ENCODE data around the gene FXYD4. TPM values are rescaled to one million over a fixed set of nuclear protein-coding genes. Genes with fewer than 3 reads are reported as not detected.
"Not testable (repeated sequence)": the region's sequence is repeated elsewhere in the genome, so short reads cannot be mapped to it uniquely, and the experiment has no call there.

Gene FXYD4
- total RNA-seq, result not detected

DNA sequence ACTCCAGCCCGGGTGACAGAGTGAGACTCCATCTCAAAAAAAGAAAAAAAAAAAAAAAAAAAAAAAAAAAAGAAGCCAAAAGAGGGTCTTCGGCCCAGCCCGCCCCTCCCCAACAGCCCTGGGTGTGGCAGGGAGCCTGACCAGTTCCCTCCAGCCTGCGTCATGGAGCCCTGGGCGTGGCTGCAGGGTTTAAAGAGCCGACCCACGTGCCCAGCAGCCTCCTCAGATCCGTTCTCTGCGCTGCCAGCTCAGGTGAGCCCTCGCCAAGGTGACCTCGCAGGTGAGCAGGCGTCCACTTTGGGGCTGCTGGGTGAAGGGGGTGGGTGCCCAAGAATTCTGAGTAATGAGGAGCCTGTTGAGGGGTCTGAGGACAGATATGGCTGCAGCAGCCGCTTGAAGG, at the start of gene FXYD4:
Gene FXYD4 (plus strand): TSS at position 219 of the 400 bp plus-strand sequence. CDS start 2,111 bp downstream, outside the sequence.
- intact Hi-C loops (cut with DNase I), result no loop called here
- ATAC-seq (no peak), DNase-seq (ENCODE audit: low spot score) (no peak)

DNA sequence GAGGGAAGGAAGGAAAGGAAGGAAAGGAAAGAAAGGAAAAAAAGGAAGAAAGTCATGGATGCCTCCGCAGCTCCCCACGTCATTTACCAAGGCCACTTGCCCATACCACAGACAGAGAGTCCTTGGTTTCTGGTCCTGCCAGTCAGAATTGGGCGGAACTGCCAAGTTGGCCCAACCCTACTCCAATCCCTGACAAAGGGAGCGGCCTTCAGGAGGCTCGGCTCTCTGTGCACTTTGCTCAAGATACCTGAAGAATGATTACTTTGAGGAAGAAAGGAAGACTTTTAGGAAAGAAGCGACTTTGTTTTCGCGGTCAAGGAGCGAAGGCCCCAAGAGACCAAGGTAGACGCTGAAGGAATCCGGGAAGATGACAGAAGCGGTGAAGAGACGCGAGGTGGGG, 49.1 kb upstream of the FXYD4 start:
- intact Hi-C loops (cut with DNase I), result no loop called here
- peak; percentile 48 for ATAC-seq
- no peak for DNase-seq (ENCODE audit: low spot score)

DNA sequence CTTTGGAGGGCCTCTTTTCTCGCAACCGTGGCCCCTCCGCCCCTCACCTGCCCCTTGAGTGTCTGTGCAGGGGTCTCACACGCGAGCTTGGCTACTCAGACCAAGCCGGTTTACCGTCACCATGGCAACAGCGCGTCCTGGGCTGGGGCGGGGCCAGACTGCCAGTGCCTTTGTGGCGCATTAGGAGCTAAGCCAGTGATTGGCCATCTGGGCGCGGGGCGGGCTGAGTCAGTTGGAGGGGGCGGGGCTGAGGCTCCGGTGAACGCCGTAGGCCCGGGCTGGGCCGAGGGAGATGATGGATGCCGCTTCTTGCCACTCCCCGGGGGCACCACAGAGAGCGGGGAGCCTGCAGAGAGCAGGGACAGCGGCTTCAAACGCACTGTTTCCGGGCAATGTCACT, 48.7 kb upstream of the FXYD4 start:
- intact Hi-C loops (cut with DNase I), result no loop called here
- DNase-seq (ENCODE audit: low spot score), result peak; percentile 95
- ATAC-seq, result peak; percentile 99

DNA sequence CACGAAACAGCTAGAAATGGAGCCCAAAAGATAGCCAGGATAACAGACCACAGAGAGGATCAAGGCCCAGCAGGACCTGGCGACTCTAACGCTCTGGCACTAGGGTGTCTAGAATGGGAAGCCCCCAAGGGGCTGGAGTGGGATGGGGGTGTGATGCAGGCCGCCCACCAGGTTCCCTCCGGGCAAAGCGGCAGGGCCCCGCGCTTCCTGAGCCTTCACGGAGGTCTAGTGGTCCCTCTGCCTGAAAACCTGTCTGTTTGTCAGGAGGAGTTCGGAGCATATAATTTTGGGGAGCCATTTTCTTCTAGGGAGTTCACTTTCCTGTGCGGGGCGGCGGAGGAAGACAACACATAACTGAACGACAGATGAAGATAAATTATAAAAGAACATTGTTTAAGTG, 48.2 kb upstream of the FXYD4 start:
- no peak for DNase-seq (ENCODE audit: low spot score)
- ATAC-seq, result peak; percentile 12
- intact Hi-C loops (cut with DNase I), result no loop called here

- ATAC-seq, result no peak
- DNase-seq (ENCODE audit: low spot score), result no peak
- intact Hi-C loops (cut with DNase I), result no loop called here
Observed at GRCh38 chr10:43324876-43325275, 46.6 kb upstream of the FXYD4 start.

DNA sequence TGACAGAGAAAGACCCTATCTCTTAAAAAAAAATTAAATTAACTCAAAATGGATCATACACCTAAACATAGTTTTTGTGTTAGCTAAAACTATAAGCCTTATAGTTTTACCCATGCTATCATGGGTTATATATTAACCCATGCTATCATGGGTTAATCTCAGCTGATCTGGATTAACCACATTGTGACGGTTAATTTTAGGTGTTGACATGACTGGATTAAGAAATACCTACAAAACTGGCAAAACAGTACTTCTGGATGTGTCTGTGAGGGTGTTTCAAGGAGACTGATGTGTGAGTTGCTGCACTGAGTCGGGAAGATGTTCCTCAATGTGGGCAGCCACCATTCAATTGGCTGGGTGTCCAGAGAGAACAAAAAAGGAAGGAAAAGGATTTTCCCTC, 44.3 kb upstream of the FXYD4 start:
- DNase-seq (ENCODE audit: low spot score) (no peak), ATAC-seq (no peak)

DNA sequence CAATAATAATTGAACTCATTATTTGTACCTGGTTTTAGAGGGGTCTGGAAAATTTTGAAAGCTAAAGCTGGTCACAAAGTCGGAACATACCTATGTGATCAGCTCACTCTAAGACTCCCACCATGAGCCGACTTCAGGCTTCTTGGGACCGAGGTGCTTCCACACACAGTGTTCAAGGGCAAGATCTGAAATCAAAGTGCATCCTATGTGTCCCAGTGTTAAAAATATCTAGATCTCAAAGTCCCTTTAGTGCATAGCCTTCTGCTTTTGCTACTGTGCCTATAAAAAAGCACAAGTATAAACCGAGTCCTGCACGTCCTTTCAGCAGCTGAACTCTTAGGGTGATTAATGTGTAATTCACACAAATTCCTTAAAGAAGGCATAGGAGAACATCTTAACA, 43.5 kb upstream of the FXYD4 start:
- intact Hi-C loops (cut with DNase I), result no loop called here
- no peak for DNase-seq (ENCODE audit: low spot score)
- no peak for ATAC-seq

More for the DNA sequence above, 44.3 kb upstream of the FXYD4 start:
- intact Hi-C loops (cut with DNase I), result no loop called here

- DNase-seq (ENCODE audit: low spot score); ATAC-seq; intact Hi-C loops (cut with DNase I): not testable (repeated sequence)
Observed at GRCh38 chr10:43328810-43329209, 42.6 kb upstream of the FXYD4 start.

DNA sequence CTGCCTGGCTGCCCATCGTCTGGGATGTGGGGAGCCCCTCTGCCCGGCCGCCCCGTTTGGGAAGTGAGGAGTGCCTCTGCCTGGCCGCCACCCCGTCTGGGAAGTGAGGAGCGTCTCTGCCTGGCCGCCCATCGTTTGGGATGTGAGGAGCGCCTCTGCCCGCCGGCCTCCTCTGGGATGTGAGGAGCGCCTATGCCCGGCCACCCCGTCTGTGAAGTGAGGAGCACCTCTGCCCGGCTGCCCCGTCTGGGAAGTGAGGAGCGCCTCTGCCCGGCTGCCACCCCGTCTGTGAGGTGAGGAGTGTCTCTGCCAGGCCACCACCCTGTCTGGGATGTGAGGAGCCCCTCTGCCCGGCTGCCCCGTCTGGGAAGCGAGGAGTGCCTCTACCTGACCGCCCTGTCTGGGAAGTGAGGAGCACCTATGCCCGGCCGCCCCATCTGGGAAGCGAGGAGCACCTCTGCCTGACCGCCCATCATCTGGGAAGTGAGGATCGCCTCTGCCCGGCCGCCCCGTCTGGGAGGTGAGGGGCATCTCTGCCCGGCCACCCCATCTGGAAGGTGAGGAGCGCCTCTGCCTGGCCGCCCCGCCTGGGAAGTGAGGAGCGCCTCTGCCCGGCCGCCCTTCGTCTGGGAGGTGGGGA, 42.1 kb upstream of the FXYD4 start:
- DNase-seq (ENCODE audit: low spot score); ATAC-seq; intact Hi-C loops (cut with DNase I): not testable (repeated sequence)

DNA sequence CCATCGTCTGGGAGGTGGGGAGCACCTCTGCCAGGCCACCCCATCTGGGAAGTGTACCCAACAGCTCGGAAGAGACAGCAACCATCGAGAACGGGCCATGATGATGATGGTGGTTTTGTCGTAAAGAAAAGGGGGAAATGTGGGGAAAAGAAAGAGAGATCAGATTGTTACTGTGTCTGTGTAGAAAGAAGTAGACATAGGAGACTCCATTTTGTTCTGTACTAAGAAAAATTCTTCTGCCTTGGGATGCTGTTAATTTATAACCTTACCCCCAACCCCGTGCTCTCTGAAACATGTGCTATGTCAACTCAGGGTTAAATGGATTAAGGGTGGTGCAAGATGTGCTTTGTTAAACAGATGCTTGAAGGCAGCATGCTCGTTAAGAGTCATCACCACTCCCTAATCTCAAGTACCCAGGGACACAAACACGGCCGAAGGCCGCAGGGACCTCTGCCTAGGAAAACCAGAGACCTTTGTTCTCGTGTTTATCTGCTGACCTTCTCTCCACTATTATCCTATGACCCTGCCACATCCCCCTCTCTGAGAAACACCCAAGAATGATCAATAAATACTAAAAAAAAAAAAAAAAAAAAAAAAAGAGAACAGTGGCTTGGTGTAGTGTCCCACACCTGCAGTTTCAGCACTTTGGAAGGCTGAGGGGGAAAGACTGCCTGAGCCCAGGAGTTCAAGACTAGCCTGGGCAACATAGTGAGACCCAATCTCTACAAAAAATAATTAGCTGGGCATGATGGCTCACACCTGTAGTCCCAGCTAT, 41.2 kb upstream of the FXYD4 start:
- intact Hi-C loops (cut with DNase I); DNase-seq (ENCODE audit: low spot score); ATAC-seq: not testable (repeated sequence)

- ATAC-seq; intact Hi-C loops (cut with DNase I); DNase-seq (ENCODE audit: low spot score): not testable (repeated sequence)
Observed at GRCh38 chr10:43330824-43331127, 40.7 kb upstream of the FXYD4 start.

- DNase-seq (ENCODE audit: low spot score) (no peak), ATAC-seq (no peak)
- intact Hi-C loops (cut with DNase I), result no loop called here
Observed at GRCh38 chr10:43333653-43334052, 37.8 kb upstream of the FXYD4 start.

DNA sequence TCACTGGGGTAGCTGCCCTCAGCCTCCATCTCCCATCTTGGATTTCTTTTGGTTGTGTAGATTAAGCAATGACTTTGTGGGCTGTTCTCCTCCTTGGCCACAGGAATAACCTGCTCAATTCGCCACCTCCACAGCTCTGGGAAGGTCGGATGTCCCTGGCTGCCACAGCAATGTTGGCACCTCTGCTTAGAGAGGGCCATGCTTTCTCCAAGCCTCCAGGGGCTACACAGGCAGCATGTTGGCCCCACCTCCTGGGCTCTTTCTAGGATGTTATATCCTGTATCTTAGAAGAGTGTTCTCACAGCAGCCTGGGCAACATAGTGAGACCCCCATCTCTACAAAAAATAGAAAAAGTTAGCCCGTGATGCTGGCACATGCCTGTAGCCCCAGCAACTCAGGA, 35.4 kb upstream of the FXYD4 start:
- intact Hi-C loops (cut with DNase I), result no loop called here
- ATAC-seq (no peak), DNase-seq (ENCODE audit: low spot score) (no peak)

DNA sequence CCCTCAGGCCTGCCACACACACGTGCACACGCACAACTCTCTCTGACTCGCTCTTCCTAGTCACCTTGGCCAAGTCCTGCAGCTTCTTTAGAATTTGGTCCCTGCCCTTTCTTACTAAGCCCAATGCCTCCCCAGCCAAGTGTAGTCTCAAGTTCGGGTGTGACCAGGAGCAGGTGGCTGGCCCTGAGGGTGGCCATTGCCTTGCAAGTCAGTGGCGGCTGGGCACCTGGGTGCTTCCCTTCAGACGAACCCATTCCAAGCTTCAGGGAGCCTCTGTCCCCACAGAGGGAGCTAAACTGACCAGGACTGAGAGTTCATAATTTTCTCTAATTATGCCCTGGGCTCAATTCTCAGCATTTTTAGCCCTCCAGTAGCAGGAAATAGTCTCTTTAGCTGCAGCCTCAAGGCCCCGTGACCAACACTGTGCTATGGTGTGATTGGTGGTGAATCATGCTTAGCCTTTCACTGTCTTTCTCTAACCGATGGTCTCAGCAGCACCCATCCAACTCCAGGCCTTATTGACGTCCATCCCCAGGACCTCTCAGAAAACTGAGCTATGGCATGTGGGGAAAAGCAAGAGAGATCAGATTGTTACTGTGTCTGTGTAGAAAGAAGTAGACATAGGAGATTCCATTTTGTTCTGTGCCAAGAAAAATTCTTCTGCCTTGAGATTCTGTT, 34.7 kb upstream of the FXYD4 start:
- intact Hi-C loops (cut with DNase I), result no loop called here
- DNase-seq (ENCODE audit: low spot score) (no peak), ATAC-seq (no peak)

- intact Hi-C loops (cut with DNase I); DNase-seq (ENCODE audit: low spot score); ATAC-seq: not testable (repeated sequence)
Observed at GRCh38 chr10:43337536-43337935, 33.9 kb upstream of the FXYD4 start.

DNA sequence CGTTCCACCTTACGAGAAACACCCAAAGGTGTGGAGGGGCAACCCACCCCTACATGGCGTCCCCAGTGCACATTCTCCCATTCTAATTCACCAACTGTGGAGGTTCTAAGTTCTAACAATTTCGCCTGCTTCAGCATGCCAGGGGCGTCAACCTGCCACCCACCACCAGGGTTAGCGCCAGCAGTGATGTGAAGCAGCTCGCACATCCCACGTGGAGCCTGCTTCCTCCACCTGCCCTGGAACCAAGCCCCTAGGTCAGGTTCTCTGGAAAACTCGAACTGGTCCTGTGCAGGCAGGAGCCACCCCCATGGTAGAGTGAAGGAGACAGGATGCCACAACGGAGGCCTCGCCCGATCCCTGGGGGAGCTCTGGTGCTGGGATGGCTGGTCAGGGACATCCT, 33.3 kb upstream of the FXYD4 start:
- intact Hi-C loops (cut with DNase I), result no loop called here
- ATAC-seq (no peak), DNase-seq (ENCODE audit: low spot score) (no peak)

GRCh38 chr10:43339136-43339535, 32.3 kb upstream of the FXYD4 start:
- intact Hi-C loops (cut with DNase I), result no loop called here
- ATAC-seq (no peak), DNase-seq (ENCODE audit: low spot score) (no peak)

DNA sequence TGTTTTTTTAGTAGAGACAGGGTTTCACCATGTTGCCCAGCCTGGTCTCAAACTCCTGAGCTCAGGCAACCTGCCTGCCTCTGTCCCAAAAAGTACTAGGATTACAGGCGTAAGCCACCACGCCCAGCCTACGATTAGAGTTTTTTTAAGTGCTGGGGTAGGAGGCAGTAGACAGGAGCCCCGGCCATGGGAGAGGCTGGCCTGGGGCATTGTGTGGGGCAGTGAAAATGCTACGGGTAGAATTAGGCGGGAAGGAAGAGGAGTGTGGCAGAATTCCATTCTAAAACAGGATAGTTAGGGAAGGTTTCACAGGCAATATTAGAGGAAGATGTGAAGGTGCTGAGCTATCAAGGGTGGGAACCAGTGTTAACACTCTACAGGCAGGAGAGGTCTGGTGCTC, 31.3 kb upstream of the FXYD4 start:
- intact Hi-C loops (cut with DNase I), result no loop called here
- DNase-seq (ENCODE audit: low spot score) (no peak), ATAC-seq (no peak)

GRCh38 chr10:43340619-43341018, 30.8 kb upstream of the FXYD4 start:
- intact Hi-C loops (cut with DNase I), result no loop called here
- DNase-seq (ENCODE audit: low spot score), result no peak
- no peak for ATAC-seq

GRCh38 chr10:43341450-43341849, 30.0 kb upstream of the FXYD4 start:
- intact Hi-C loops (cut with DNase I), result no loop called here
- DNase-seq (ENCODE audit: low spot score), result no peak

More at GRCh38 chr10:43341450-43341849, 30.0 kb upstream of the FXYD4 start:
- no peak for ATAC-seq

Data from sciatic nerve (tissue), 2 donors.